H1 (cell line): ENCODE measurements around the gene DOCK11. TPM values are rescaled to one million over a fixed set of nuclear protein-coding genes. Genes with fewer than 3 reads are reported as not detected.

Experiments used
- CTCF ChIA-PET: fragments of 300-600 bp; sonication (Branson Sonifier 250); formaldehyde crosslinking; loops from one replicate; lab custom pipeline; 2021; ENCODE audit not compliant: partially characterized antibody; lab: Charles Lee
- POLR2A ChIA-PET: fragments of 300-600 bp; sonication (Branson Sonifier 250); formaldehyde crosslinking; loops from one replicate; lab custom pipeline; 2021; ENCODE audit warnings: inconsistent platforms; ENCODE audit not compliant: partially characterized antibody; lab: Charles Lee
- DNase-seq, 2 experiments: peaks; one replicate each; pipeline versions ENCODE4 v3.0.0 to v3.0.0-alpha.2; 2010 to 2022; ENCODE audit warnings: low spot score in 2 of 2, low read depth in 1 of 2, mixed read lengths in 1 of 2
- FAIRE-seq: peaks from 2 replicates; lab custom pipeline; 2011; peaks lifted over from hg19 to GRCh38; lab: Jason Lieb, UNC
- H2AFZ ChIP-seq: 2 replicates; pipeline ENCODE4 v1.8.1; 2012; ENCODE audit warnings: low read length, inconsistent platforms
- H2AK5ac ChIP-seq: 2 replicates; pipeline ENCODE4 v1.6.1; 2013; ENCODE audit warnings: low read depth, low read length
- H2BK120ac ChIP-seq: replicated peaks from 2 replicates; pipeline ENCODE3; 2013; ENCODE audit warnings: low read depth, low read length, inconsistent platforms
- H2BK12ac ChIP-seq: 2 replicates; pipeline ENCODE4 v1.6.1; 2013; ENCODE audit warnings: low read depth, low read length
- H2BK15ac ChIP-seq: 2 replicates; pipeline ENCODE4 v1.6.1; 2013; ENCODE audit warnings: low read length
- H2BK20ac ChIP-seq: 2 replicates; pipeline ENCODE4 v1.6.1; 2013; ENCODE audit warnings: low read length
- H2BK5ac ChIP-seq: 2 replicates; pipeline ENCODE4 v1.6.1; 2013; ENCODE audit warnings: low read depth, low read length
- H3K14ac ChIP-seq: 2 replicates; pipeline ENCODE4 v1.6.1; 2013; ENCODE audit warnings: inconsistent platforms; ENCODE audit not compliant: insufficient read length
- H3K18ac ChIP-seq: 2 replicates; pipeline ENCODE4 v1.6.1; 2013; ENCODE audit warnings: low read length; ENCODE audit errors: extremely low read depth
- H3K23ac ChIP-seq: 2 replicates; pipeline ENCODE4 v1.6.1; 2013; ENCODE audit warnings: inconsistent platforms; ENCODE audit not compliant: insufficient read length
- H3K23me2 ChIP-seq: 2 replicates; pipeline ENCODE4 v1.6.1; 2013; ENCODE audit warnings: low read depth, low read length
- H3K27ac ChIP-seq: 2 replicates; pipeline ENCODE4 v1.6.1; 2011; ENCODE audit warnings: low read depth, low read length, inconsistent platforms
- H3K27me3 ChIP-seq, 4 experiments: replicated peaks in 1 of 4; 1 replicate in 1 of 4; 2 replicates in 3 of 4; pipeline versions ENCODE4 v1.6.1 to v1.8.1; 2011 to 2013; ENCODE audit warnings: low read length in 3 of 4, mild to moderate bottlenecking in 3 of 4, inconsistent platforms in 2 of 4, mixed read lengths in 2 of 4, moderate library complexity in 1 of 4; ENCODE audit not compliant: control insufficient read depth in 3 of 4, insufficient read depth in 3 of 4; ENCODE audit errors: extremely low read depth in 1 of 4
- H3K36me3 ChIP-seq, 4 experiments: 2 replicates each; pipeline versions ENCODE4 v1.6.1 to v1.8.1; 2011 to 2013; ENCODE audit warnings: mild to moderate bottlenecking in 4 of 4, low read length in 3 of 4, moderate library complexity in 2 of 4, control low read depth in 1 of 4, inconsistent platforms in 1 of 4; ENCODE audit not compliant: insufficient read depth in 4 of 4, control insufficient read depth in 2 of 4
- H3K4ac ChIP-seq: replicated peaks from 2 replicates; pipeline ENCODE3; 2013; ENCODE audit warnings: low read length, low read depth, mixed read lengths, inconsistent platforms; ENCODE audit not compliant: insufficient read length
- H3K4me1 ChIP-seq, 4 experiments: replicated peaks in 1 of 4; 1 replicate in 1 of 4; 2 replicates in 3 of 4; pipeline versions ENCODE4 v1.6.1 to v1.8.1; 2011 to 2013; ENCODE audit warnings: low read length in 3 of 4, inconsistent platforms in 2 of 4, mixed read lengths in 1 of 4; ENCODE audit not compliant: insufficient read depth in 4 of 4, control insufficient read depth in 3 of 4
- H3K4me2 ChIP-seq, 2 experiments: 2 replicates each; pipeline versions ENCODE4 v1.6.1 to v1.8.1; 2011 to 2013; ENCODE audit warnings: low read depth in 2 of 2, low read length in 2 of 2, control low read depth in 1 of 2, inconsistent platforms in 1 of 2, mild to moderate bottlenecking in 1 of 2; ENCODE audit not compliant: insufficient read depth in 1 of 2
- H3K4me3 ChIP-seq, 4 experiments: fragments of 200-600, 300-600 bp in 1 of 4; sonication (generic), shearing (Covaris generic), sonication (Bioruptor Twin) in 1 of 4; 2 replicates each; pipeline versions ENCODE4 v1.5.1 to v1.8.1; 2011 to 2016; ENCODE audit warnings: low read length in 4 of 4, low read depth in 3 of 4, control low read depth in 2 of 4, inconsistent platforms in 2 of 4, mild to moderate bottlenecking in 2 of 4, mixed read lengths in 1 of 4, moderate library complexity in 1 of 4; ENCODE audit not compliant: insufficient read depth in 2 of 4; ENCODE audit errors: extremely low read depth in 1 of 4
- H3K56ac ChIP-seq: replicated peaks from 2 replicates; pipeline ENCODE3; 2013; ENCODE audit warnings: low read depth, mild to moderate bottlenecking, mixed read lengths, low read length, inconsistent platforms; ENCODE audit not compliant: insufficient read length
- H3K79me1 ChIP-seq: 2 replicates; pipeline ENCODE4 v1.6.1; 2013; ENCODE audit warnings: low read depth, low read length, control low read depth
- H3K79me2 ChIP-seq, 2 experiments: 2 replicates each; pipeline versions ENCODE4 v1.6.1 to v1.8.1; 2012 to 2013; ENCODE audit warnings: low read length in 2 of 2, mild to moderate bottlenecking in 2 of 2, inconsistent platforms in 1 of 2; ENCODE audit not compliant: insufficient read depth in 2 of 2, control insufficient read depth in 1 of 2
- H3K9ac ChIP-seq, 4 experiments: replicated peaks in 1 of 4; 1 replicate in 1 of 4; 2 replicates in 3 of 4; pipeline versions ENCODE4 v1.6.1 to v1.8.1; 2011 to 2013; ENCODE audit warnings: low read depth in 3 of 4, low read length in 3 of 4, control low read depth in 2 of 4, mild to moderate bottlenecking in 2 of 4, moderate library complexity in 2 of 4, inconsistent platforms in 1 of 4; ENCODE audit errors: extremely low read depth in 1 of 4
- H3K9me3 ChIP-seq, 2 experiments: 2 replicates each; pipeline versions ENCODE4 v1.6.1 to v1.8.1; 2012 to 2013; ENCODE audit warnings: mild to moderate bottlenecking in 2 of 2, moderate library complexity in 2 of 2, control low read depth in 1 of 2, inconsistent platforms in 1 of 2, low read depth in 1 of 2, low read length in 1 of 2, mixed read lengths in 1 of 2; ENCODE audit not compliant: insufficient read depth in 2 of 2
- H4K20me1 ChIP-seq, 2 experiments: replicated peaks in 1 of 2; 2 replicates each; pipeline versions ENCODE3 to v1.8.1; 2011 to 2013; ENCODE audit warnings: inconsistent platforms in 2 of 2, low read length in 2 of 2, mild to moderate bottlenecking in 1 of 2; ENCODE audit not compliant: insufficient read depth in 2 of 2, control insufficient read depth in 1 of 2
- H4K5ac ChIP-seq: 2 replicates; pipeline ENCODE4 v1.6.1; 2013; ENCODE audit warnings: low read length, low read depth, mixed read lengths, inconsistent platforms; ENCODE audit not compliant: insufficient read length
- H4K8ac ChIP-seq: 2 replicates; pipeline ENCODE4 v1.8.0; 2013; ENCODE audit warnings: mild to moderate bottlenecking, moderate library complexity, low read length, inconsistent platforms; ENCODE audit not compliant: insufficient read depth; ENCODE audit errors: extremely low read depth
- H4K91ac ChIP-seq: replicated peaks from 2 replicates; pipeline ENCODE3; 2013; ENCODE audit warnings: low read length, mixed read lengths, inconsistent platforms; ENCODE audit not compliant: insufficient read length
- CBX5 ChIP-seq: fragments of 300-800, 300-1000 bp; sonication (generic); IDR thresholded peaks from 2 replicates; pipeline ENCODE4 v1.7.1; 2016; ENCODE audit warnings: antibody characterized with exemption, low read length, low read depth
- CREB1 ChIP-seq: IDR thresholded peaks from 2 replicates; pipeline ENCODE4 v1.6.1; 2012; ENCODE audit warnings: inconsistent platforms
- NANOG ChIP-seq: IDR thresholded peaks from 2 replicates; pipeline ENCODE4 v1.6.1; 2011; ENCODE audit warnings: low read length, low read depth, mild to moderate bottlenecking, inconsistent platforms; ENCODE audit not compliant: insufficient read depth, poor library complexity, severe bottlenecking
- PHF8 ChIP-seq: fragments of 200-600 bp; sonication (generic); conservative IDR thresholded peaks from 2 replicates; pipeline ENCODE4 v1.7.1; 2012; ENCODE audit warnings: low read depth, mild to moderate bottlenecking, inconsistent platforms, low read length, moderate library complexity
- SAP30 ChIP-seq: fragments of 300-600 bp; sonication (generic); IDR thresholded peaks from 2 replicates; pipeline ENCODE4 v1.7.1; 2012; ENCODE audit warnings: low read length, moderate library complexity, mild to moderate bottlenecking, inconsistent platforms; ENCODE audit not compliant: insufficient read depth, insufficient replicate concordance
- polyA plus RNA-seq, 7 experiments: library from polyadenylated mRNA; depleted of rRNA in 3 of 7; stranded (reverse) in 5 of 7; unstranded in 2 of 7; fragments of >200 nt in 5 of 7; fragments of 200-250 nt in 2 of 7; gene quantifications; 1 replicate in 5 of 7; 2 replicates in 1 of 7; 4 replicates in 1 of 7; pipeline versions ENCODE4 v1.2.1 to v1.2.3, GENCODE V29; 2011 to 2013; ENCODE audit warnings: missing spikeins in 2 of 7, mixed read lengths in 2 of 7
- total RNA-seq: library from RNA; stranded (reverse); fragmentation: NEBNext Ultra II Directional; extraction: Animal tissue kit (Norgen Biotek cat#: 25700); gene quantifications from 2 replicates; pipeline ENCODE4 v1.2.1, GENCODE V29; 2021
- TF ChIP-seq, protein P1 (sequence below): IDR thresholded peaks from 2 replicates; pipeline ENCODE4 v1.6.1; 2012; ENCODE audit warnings: inconsistent platforms
- TF ChIP-seq, protein P2 (sequence below): IDR thresholded peaks from 2 replicates; pipeline ENCODE4 v1.6.1; 2012; ENCODE audit warnings: inconsistent platforms

Gene DOCK11
- total and polyA plus RNA-seq, 2 of the 8 experiments (the other 6 are each of a cell fraction or from before 2014, with no cell fraction given): 4.9 to 12.0 TPM

- ChIA-PET CTCF (no interaction called here), POLR2A (no interaction called here)
- no peak for DNase-seq
- Histone ChIP-seq H3K9me3 (no peaks in the 10 kb centered on the region), H4K91ac (no peak overlapping the region), H3K27me3 (no peaks in the 10 kb centered on the region), H4K8ac (no peak overlapping the region), H3K79me1 (no peaks in the 10 kb centered on the region), H2BK120ac (no peak overlapping the region), H3K23me2 (no peaks in the 10 kb centered on the region), H3K4ac (no peak overlapping the region), H3K23ac (no peak overlapping the region), H2BK15ac (no peak overlapping the region), H3K18ac (no peak overlapping the region), H2BK5ac (no peak overlapping the region), H3K79me2 (no peaks in the 10 kb centered on the region), H2BK12ac (no peak overlapping the region), H3K9ac (no peak overlapping the region), H2AFZ (no peak overlapping the region), H3K27ac (no peak overlapping the region), H3K56ac (no peak overlapping the region), H3K4me2 (no peak overlapping the region), H2BK20ac (no peak overlapping the region), H3K14ac (no peak overlapping the region), H4K5ac (no peak overlapping the region), H4K20me1 (no peaks in the 10 kb centered on the region), H2AK5ac (no peak overlapping the region), H3K36me3 (no peaks in the 10 kb centered on the region), H3K4me1 (no peaks in the 10 kb centered on the region), H3K4me3 (no peak overlapping the region)
- FAIRE-seq: no peak
- TF ChIP-seq, protein P1, sequence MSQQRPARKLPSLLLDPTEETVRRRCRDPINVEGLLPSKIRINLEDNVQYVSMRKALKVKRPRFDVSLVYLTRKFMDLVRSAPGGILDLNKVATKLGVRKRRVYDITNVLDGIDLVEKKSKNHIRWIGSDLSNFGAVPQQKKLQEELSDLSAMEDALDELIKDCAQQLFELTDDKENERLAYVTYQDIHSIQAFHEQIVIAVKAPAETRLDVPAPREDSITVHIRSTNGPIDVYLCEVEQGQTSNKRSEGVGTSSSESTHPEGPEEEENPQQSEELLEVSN: no peak
- TF ChIP-seq SAP30 (no peak), CREB1 (no peak), PHF8 (no peak), CBX5 (no peak), NANOG (no peak)
- TF ChIP-seq, protein P2, sequence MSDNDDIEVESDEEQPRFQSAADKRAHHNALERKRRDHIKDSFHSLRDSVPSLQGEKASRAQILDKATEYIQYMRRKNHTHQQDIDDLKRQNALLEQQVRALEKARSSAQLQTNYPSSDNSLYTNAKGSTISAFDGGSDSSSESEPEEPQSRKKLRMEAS: no peak
Measured at GRCh38 chrX:118665204-118665603, 169.6 kb downstream of the DOCK11 start.
